PFSK-1 (cell line): ENCODE data around the gene RAD9A.

ENCODE experiments used
- FOXP2 ChIP-seq: optimal IDR thresholded peaks from 2 replicates; pipeline ENCODE3; 2011; ENCODE audit warnings: borderline replicate concordance, control low read depth, inconsistent platforms; ENCODE audit not compliant: insufficient read depth; ENCODE audit errors: extremely low read length, extremely low read depth
- POLR2AphosphoS5 ChIP-seq: IDR thresholded peaks from 2 replicates; pipeline ENCODE4 v1.6.1; 2012; ENCODE audit warnings: low read depth, mild to moderate bottlenecking, control low read depth, low read length, moderate library complexity
- REST ChIP-seq, 2 experiments: IDR thresholded peaks; 2 replicates each; pipeline versions ENCODE4 v1.6.1 to v1.8.0; 2011 to 2012; ENCODE audit warnings: low read depth in 2 of 2, low read length in 2 of 2, control low read depth in 1 of 2, inconsistent platforms in 1 of 2, mild to moderate bottlenecking in 1 of 2, moderate library complexity in 1 of 2; ENCODE audit not compliant: insufficient read depth in 1 of 2
- SIN3A ChIP-seq: IDR thresholded peaks from 2 replicates; pipeline ENCODE4 v1.6.1; 2012; ENCODE audit warnings: mild to moderate bottlenecking, low read length, moderate library complexity, borderline replicate concordance; ENCODE audit not compliant: insufficient read depth
- TAF1 ChIP-seq: IDR thresholded peaks from 2 replicates; pipeline ENCODE4 v1.6.1; 2012; ENCODE audit warnings: low read length, control low read depth, borderline replicate concordance; ENCODE audit not compliant: insufficient read depth

- TF ChIP-seq POLR2AphosphoS5 (no peak), REST (IDR thresholded peaks at IDR 0.05; ENCODE audit: insufficient read depth in 1 of 2, low read depth in 2 of 2, low read length in 2 of 2) (no peak), TAF1 (no peak), SIN3A (no peak), FOXP2 (no peak)
These were observed 37.9 kb downstream of the RAD9A start for GRCh38 chr11:67429722-67430121.
